ENCODE results near the gene GPN2.

Gene GPN2

DNA sequence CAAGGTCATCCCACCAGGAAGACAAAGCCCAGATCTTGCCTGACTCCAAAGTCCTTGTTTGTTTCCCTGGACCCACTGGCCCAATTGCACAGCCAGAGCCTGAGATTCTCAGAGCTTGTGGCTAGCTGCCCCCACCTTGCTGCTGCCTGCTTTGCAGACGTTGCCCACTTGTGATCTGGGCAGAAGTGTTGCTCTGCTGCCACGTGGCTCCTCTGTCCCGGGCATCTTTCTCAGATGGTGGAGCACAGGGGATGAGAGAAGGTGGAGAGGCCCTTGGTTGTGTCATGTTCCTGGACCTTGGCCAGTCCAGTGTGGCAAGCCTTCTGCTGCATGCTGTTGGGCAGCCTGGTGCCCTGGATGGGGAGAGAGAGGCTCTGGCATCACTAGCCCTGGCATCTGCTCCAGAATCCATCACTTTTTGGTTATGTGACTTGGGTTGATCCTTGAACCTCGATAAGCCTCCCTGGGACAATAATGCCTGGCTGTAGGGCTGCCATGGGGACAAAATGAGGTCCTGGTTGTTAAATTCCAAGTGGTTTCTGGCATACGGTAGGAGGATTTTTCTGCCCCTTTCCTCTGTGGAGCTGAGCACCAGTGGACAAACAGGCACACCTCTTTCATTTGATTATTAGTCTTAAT is 25.2 kb upstream of the GPN2 start:
- no peaks in the 10 kb centered on the region for H3K27me3 ChIP-seq (replicated peaks)
- in situ Hi-C loops (cut with HindIII; ENCODE audit: low pct_ligation_motif_present, low sequenced_read_pairs), result no loop called here
- no peak for DNase-seq
- no peak overlapping the region for H3K27ac ChIP-seq
- TF ChIP-seq, protein P1, sequence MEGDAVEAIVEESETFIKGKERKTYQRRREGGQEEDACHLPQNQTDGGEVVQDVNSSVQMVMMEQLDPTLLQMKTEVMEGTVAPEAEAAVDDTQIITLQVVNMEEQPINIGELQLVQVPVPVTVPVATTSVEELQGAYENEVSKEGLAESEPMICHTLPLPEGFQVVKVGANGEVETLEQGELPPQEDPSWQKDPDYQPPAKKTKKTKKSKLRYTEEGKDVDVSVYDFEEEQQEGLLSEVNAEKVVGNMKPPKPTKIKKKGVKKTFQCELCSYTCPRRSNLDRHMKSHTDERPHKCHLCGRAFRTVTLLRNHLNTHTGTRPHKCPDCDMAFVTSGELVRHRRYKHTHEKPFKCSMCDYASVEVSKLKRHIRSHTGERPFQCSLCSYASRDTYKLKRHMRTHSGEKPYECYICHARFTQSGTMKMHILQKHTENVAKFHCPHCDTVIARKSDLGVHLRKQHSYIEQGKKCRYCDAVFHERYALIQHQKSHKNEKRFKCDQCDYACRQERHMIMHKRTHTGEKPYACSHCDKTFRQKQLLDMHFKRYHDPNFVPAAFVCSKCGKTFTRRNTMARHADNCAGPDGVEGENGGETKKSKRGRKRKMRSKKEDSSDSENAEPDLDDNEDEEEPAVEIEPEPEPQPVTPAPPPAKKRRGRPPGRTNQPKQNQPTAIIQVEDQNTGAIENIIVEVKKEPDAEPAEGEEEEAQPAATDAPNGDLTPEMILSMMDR (IDR thresholded peaks at IDR 0.05; ENCODE audit: low read depth, low read length, missing control alignments), result no peak
- no peak overlapping the region for H3K4me3 ChIP-seq (ENCODE audit: low read depth, low read length)
- no peaks in the 10 kb centered on the region for H3K36me3 ChIP-seq (replicated peaks)

DNA sequence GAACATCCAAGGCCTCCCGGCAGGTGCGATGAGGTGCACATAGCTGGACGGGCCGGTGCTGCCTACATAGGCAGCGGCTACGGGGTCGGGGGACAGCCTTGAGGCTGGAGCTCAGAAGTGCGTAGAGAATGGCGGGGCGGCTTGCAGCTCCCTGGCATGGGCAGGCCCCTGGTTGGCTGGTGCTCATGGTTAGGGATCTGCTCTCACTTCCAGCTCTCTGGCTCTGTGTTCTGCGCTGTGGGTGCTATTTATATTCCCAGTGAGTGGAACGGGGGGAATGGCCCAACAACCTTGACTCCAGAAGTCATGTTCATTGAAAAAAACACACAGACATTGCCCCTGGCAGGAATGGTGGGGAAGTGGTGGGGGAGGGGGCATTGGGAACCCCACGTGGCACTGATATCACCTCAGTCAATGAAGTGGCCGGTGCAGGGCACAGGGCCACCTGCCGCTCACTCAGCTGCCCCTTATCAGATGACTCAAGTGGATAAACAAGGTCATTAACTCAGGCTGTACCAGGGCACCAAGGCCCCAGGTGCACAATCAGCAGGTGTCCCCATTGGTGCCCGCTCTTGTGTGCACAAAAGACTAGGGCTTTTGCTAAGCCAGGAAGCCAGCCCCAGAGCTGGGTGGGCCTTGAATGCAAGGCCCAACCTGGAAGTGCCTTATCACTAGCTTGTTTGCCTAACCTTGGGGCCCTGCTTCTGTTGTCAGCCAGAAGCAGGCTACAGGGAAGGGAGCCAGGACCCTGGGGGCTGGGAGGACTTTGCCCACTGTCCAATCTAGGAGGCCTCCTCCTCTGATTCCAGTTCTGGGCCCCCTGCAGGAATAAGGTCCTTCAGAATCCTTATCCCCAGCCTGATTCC is 23.9 kb upstream of the GPN2 start, which contains the start of gene NR0B2:
NR0B2 (minus strand) TSS at position 222 of the 866 bp plus-strand sequence; CDS start at position 187, 35 bp downstream.
- no peaks in the 10 kb centered on the region for H3K36me3 ChIP-seq (replicated peaks)
- in situ Hi-C loops (cut with HindIII; ENCODE audit: low pct_ligation_motif_present, low sequenced_read_pairs), result no loop called here
- H3K27ac ChIP-seq, result no peak within 1 kb of the TSS
- DNase-seq, result no peak
- H3K4me3 ChIP-seq (ENCODE audit: low read depth, low read length), result no peak within 1 kb of the TSS
- no peaks in the 10 kb centered on the region for H3K27me3 ChIP-seq (replicated peaks)
- TF ChIP-seq, protein P1 (IDR thresholded peaks at IDR 0.05; ENCODE audit: low read depth, low read length, missing control alignments), result no peak

DNA sequence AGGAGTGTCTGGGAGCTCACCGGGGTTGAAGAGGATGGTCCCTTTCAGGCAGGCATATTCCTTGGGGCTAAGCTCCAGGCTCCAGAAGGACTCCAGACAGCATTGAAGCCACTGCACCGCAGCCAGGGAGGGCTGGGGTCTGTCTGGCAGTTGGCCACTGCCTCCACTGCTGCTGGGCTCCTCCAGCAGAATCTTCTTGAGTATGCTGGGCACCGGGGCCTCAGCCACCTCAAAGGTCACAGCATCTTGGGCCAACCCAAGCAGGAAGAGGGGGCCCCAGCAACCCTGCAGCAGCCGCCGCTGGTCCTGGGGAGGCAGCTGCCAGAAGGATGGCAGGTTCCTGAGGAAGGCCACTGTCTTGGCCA is 23.3 kb upstream of the GPN2 start:
- Histone ChIP-seq H3K27ac (no peak overlapping the region), H3K27me3 (replicated peaks) (no peaks in the 10 kb centered on the region), H3K4me3 (ENCODE audit: low read depth, low read length) (no peak overlapping the region), H3K36me3 (replicated peaks) (no peaks in the 10 kb centered on the region)
- DNase-seq, result no peak
- in situ Hi-C loops (cut with HindIII; ENCODE audit: low pct_ligation_motif_present, low sequenced_read_pairs), result no loop called here
- TF ChIP-seq, protein P1 (IDR thresholded peaks at IDR 0.05; ENCODE audit: low read depth, low read length, missing control alignments), result no peak

DNA sequence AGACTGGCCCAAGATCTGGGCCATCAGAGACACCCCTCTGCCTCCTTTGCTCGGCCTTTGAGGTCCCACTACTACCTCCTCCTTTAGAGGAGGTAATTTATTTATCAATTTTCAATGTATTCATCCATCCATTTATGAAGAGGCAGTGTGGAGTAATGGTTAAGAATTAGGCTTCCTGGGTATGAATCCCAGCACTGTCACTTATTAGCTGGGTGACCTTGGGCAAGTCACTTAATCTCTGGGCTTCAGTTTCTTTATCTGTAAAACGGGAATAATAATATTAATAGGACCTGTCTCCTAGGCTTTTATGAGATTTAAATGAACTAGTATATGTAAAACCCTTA is 22.0 kb upstream of the GPN2 start:
- no peak for DNase-seq
- H3K27ac ChIP-seq, result no peak overlapping the region
- in situ Hi-C loops (cut with HindIII; ENCODE audit: low pct_ligation_motif_present, low sequenced_read_pairs), result no loop called here
- no peak overlapping the region for H3K4me3 ChIP-seq (ENCODE audit: low read depth, low read length)
- TF ChIP-seq, protein P1 (IDR thresholded peaks at IDR 0.05; ENCODE audit: low read depth, low read length, missing control alignments), result no peak
- no peaks in the 10 kb centered on the region for H3K27me3 ChIP-seq (replicated peaks)
- H3K36me3 ChIP-seq (replicated peaks), result no peaks in the 10 kb centered on the region

DNA sequence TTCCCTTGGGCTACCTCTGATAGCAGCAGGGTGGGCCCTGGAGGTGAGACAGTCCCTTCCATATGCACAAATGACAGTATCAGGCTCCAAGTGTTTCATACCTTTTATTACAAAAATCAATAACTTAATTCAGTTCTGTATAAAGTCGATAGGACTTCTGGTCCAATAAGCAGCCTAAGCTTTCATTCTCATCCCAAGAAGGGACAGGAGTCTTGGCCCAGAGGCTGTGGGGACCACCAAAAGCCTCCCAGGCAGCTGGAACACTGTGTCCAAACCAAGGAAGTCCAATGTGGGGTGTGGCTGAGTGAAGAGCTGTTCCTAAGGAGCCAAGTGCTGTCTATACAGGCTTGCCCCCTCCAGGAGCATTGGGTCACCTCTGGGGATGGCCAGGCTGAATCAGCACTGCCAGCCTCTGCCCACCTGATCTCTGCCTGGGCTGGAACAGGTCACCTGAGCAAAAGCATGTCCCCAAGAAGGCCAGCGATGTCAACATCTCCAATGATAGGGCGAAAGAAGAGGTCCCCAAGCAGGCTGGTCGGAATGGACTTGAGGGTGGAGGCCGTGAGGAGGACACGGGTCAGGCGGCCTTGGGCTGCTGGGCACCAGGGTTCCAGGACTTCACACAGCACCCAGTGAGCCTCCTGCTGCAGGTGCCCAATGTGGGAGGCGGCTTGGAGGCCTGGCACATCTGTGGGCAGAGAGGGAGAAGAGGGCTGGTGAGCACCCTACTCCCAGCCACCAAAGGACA is 21.5 kb upstream of the GPN2 start:
- in situ Hi-C loops (cut with HindIII; ENCODE audit: low pct_ligation_motif_present, low sequenced_read_pairs), result no loop called here
- TF ChIP-seq, protein P1 (IDR thresholded peaks at IDR 0.05; ENCODE audit: low read depth, low read length, missing control alignments), result no peak
- H3K36me3 ChIP-seq (replicated peaks), result no peaks in the 10 kb centered on the region
- H3K4me3 ChIP-seq (ENCODE audit: low read depth, low read length), result no peak overlapping the region
- H3K27ac ChIP-seq, result no peak overlapping the region
- H3K27me3 ChIP-seq (replicated peaks), result no peaks in the 10 kb centered on the region
- no peak for DNase-seq

Data from brain microvascular endothelial cell (primary cell).